ENCODE measurements around the gene BRME1.

- TF ChIP-seq POLR2A (IDR thresholded peaks at IDR 0.05; ENCODE audit: low read depth, low read length) (no peak), POLR2AphosphoS5 (IDR thresholded peaks at IDR 0.05; ENCODE audit: low read depth, low read length) (no peak), POU2F2 (IDR thresholded peaks at IDR 0.05; ENCODE audit: low read depth, low read length) (no peak)
These were observed 24.5 kb upstream of the BRME1 start for GRCh38 chr19:13930402-13930801.
